Gastroesophageal sphincter (tissue), 2 donors: Measurements from ENCODE around the gene ABCG1.

Source experiments
- EP300 ChIP-seq: sonication (generic); formaldehyde crosslinking; IDR thresholded peaks from one replicate; pipeline ENCODE4 v1.6.1; 2017; ENCODE audit warnings: antibody characterized with exemption, mild to moderate bottlenecking
- POLR2A ChIP-seq, 2 donors: fragments of 450-650 bp; IDR thresholded peaks; one replicate each; pipeline ENCODE4 v1.6.1; 2017; ENCODE audit warnings: antibody characterized with exemption in 2 of 2, mild to moderate bottlenecking in 2 of 2, moderate library complexity in 1 of 2
- POLR2AphosphoS5 ChIP-seq: sonication (generic); formaldehyde crosslinking; IDR thresholded peaks from one replicate; pipeline ENCODE4 v1.6.1; 2017; ENCODE audit warnings: antibody characterized with exemption

- TF ChIP-seq POLR2AphosphoS5: no peak
- TF ChIP-seq POLR2A (IDR thresholded peaks at IDR 0.05): no peak
- no peak for TF ChIP-seq EP300
Measured at GRCh38 chr21:42251654-42252324, 32.8 kb downstream of the ABCG1 start.
